IMR-90 (cell line): ENCODE measurements around the gene RDH11. TPM values are rescaled to one million over a fixed set of nuclear protein-coding genes. Genes with fewer than 3 reads are reported as not detected.

Experiments
- ATAC-seq: fragments of 200-7000 bp; cut with Tn5 transposase; 2 replicates; pipeline ENCODE4 v1.9.1; 2020; ENCODE audit warnings: low read depth, mild to moderate bottlenecking, moderate library complexity
- BruUV-seq: library from RNA; stranded (reverse); fragments of 400-500 nt; replicated peaks from 2 replicates; lab custom pipeline; 2021; lab: Mats Ljungman, UMichigan
- CTCF ChIA-PET: fragments of 300-600 bp; formaldehyde crosslinking; extraction: SDS; loops from one replicate; lab custom pipeline; 2021; ENCODE audit warnings: antibody characterized with exemption; lab: Yijun Ruan, JAX
- POLR2A ChIA-PET: fragments of 300-600 bp; sonication (Branson Sonifier 250); formaldehyde crosslinking; loops from one replicate; lab custom pipeline; 2022; ENCODE audit warnings: antibody characterized with exemption; ENCODE audit not compliant: unreplicated experiment; lab: Charles Lee
- DNase-seq: peaks from one replicate; pipeline ENCODE4 v3.0.0; 2013
- H2AFZ ChIP-seq: replicated peaks from 2 replicates; pipeline ENCODE3; 2013; ENCODE audit warnings: low read length, mild to moderate bottlenecking; ENCODE audit not compliant: poor library complexity
- H2AK5ac ChIP-seq: 2 replicates; pipeline ENCODE4 v1.6.1; 2013; ENCODE audit warnings: low read depth, low read length, inconsistent platforms
- H2AK9ac ChIP-seq: replicated peaks from 2 replicates; pipeline ENCODE3; 2013; ENCODE audit warnings: mild to moderate bottlenecking, low read depth, low read length, moderate library complexity; ENCODE audit not compliant: poor library complexity
- H2BK120ac ChIP-seq: 2 replicates; pipeline ENCODE4 v1.6.1; 2013; ENCODE audit warnings: low read depth, low read length, inconsistent platforms
- H2BK15ac ChIP-seq: 3 replicates; pipeline ENCODE4 v1.6.1; 2013; ENCODE audit warnings: low read depth, low read length, inconsistent platforms
- H2BK20ac ChIP-seq: 2 replicates; pipeline ENCODE4 v1.6.1; 2013; ENCODE audit warnings: low read depth, mild to moderate bottlenecking, inconsistent platforms, low read length, moderate library complexity
- H2BK5ac ChIP-seq: 2 replicates; pipeline ENCODE4 v1.6.1; 2013; ENCODE audit warnings: mild to moderate bottlenecking, low read depth, low read length, inconsistent platforms; ENCODE audit not compliant: poor library complexity, severe bottlenecking
- H3K14ac ChIP-seq: replicated peaks from 2 replicates; pipeline ENCODE4 v1.6.1; 2013; ENCODE audit warnings: low read depth, low read length, inconsistent platforms
- H3K18ac ChIP-seq: 2 replicates; pipeline ENCODE4 v1.6.1; 2013; ENCODE audit warnings: low read depth, low read length, control low read depth
- H3K23ac ChIP-seq: 2 replicates; pipeline ENCODE4 v1.6.1; 2013; ENCODE audit warnings: low read depth, low read length, inconsistent platforms
- H3K27ac ChIP-seq: 2 replicates; pipeline ENCODE4 v1.5.1; 2013; ENCODE audit warnings: mild to moderate bottlenecking, control low read depth, low read length; ENCODE audit not compliant: insufficient read depth
- H3K27me3 ChIP-seq: 2 replicates; pipeline ENCODE4 v1.6.1; 2013; ENCODE audit warnings: low read length; ENCODE audit not compliant: control insufficient read depth, insufficient read depth
- H3K36me3 ChIP-seq: 2 replicates; pipeline ENCODE4 v1.6.1; 2013; ENCODE audit warnings: low read length, mixed read lengths; ENCODE audit not compliant: control insufficient read depth, insufficient read depth
- H3K4ac ChIP-seq: 2 replicates; pipeline ENCODE4 v1.6.1; 2013; ENCODE audit warnings: low read depth, low read length, inconsistent platforms
- H3K4me1 ChIP-seq: 2 replicates; pipeline ENCODE4 v1.6.1; 2013; ENCODE audit warnings: low read length, mixed read lengths; ENCODE audit not compliant: control insufficient read depth, insufficient read depth
- H3K4me2 ChIP-seq: 2 replicates; pipeline ENCODE4 v1.6.1; 2013; ENCODE audit warnings: low read depth, mild to moderate bottlenecking, control low read depth, low read length, moderate library complexity
- H3K4me3 ChIP-seq: 2 replicates; pipeline ENCODE4 v1.5.1; 2013; ENCODE audit warnings: low read depth, mild to moderate bottlenecking, control low read depth, low read length, moderate library complexity; ENCODE audit not compliant: insufficient read depth
- H3K56ac ChIP-seq: 2 replicates; pipeline ENCODE4 v1.6.1; 2013; ENCODE audit warnings: low read length, inconsistent platforms; ENCODE audit not compliant: insufficient read depth; ENCODE audit errors: extremely low read depth
- H3K79me1 ChIP-seq, 2 experiments: 2 replicates each; pipeline ENCODE4 v1.6.1; 2013; ENCODE audit warnings: low read length in 2 of 2, inconsistent platforms in 1 of 2, low read depth in 1 of 2
- H3K9ac ChIP-seq: 2 replicates; pipeline ENCODE4 v1.6.1; 2013; ENCODE audit warnings: low read depth, low read length, control low read depth
- H3K9me1 ChIP-seq: 2 replicates; pipeline ENCODE4 v1.6.1; 2013; ENCODE audit warnings: low read length, inconsistent platforms; ENCODE audit not compliant: insufficient read depth
- H3K9me3 ChIP-seq: 2 replicates; pipeline ENCODE4 v1.6.1; 2013; ENCODE audit warnings: low read length; ENCODE audit not compliant: control insufficient read depth, insufficient read depth
- H4K20me1 ChIP-seq: 2 replicates; pipeline ENCODE4 v1.6.1; 2013; ENCODE audit warnings: low read length, inconsistent platforms; ENCODE audit not compliant: insufficient read depth
- H4K5ac ChIP-seq: 2 replicates; pipeline ENCODE4 v1.6.1; 2013; ENCODE audit warnings: mild to moderate bottlenecking, low read depth, low read length, control low read depth
- H4K8ac ChIP-seq, 2 experiments: 2 replicates each; pipeline ENCODE4 v1.6.1; 2013; ENCODE audit warnings: low read depth in 2 of 2, low read length in 2 of 2, control low read depth in 1 of 2, inconsistent platforms in 1 of 2
- H4K91ac ChIP-seq: 2 replicates; pipeline ENCODE4 v1.6.1; 2013; ENCODE audit warnings: low read depth, low read length, inconsistent platforms; ENCODE audit not compliant: insufficient read depth
- MAFK ChIP-seq: IDR thresholded peaks from 2 replicates; pipeline ENCODE4 v1.6.1; 2012; ENCODE audit warnings: low read depth, low read length, improper control_type of control experiment
- RAD21 ChIP-seq: IDR thresholded peaks from 2 replicates; pipeline ENCODE4 v1.6.1; 2012; ENCODE audit warnings: low read length, improper control_type of control experiment
- WGBS, 2 experiments: methylation state at CpG; one replicate each; pipeline versions ENCODE4 v1.1.5 to v1.1.7; 2013; ENCODE audit warnings: missing lambda C conversion rate in 2 of 2; ENCODE audit not compliant: insufficient read length in 1 of 2; ENCODE audit errors: extremely low coverage in 2 of 2; 5-methylcytosine and 5-hydroxymethylcytosine counted together
- dilution Hi-C: fragments of 300-500 bp; cut with HindIII; formaldehyde crosslinking; loops from one replicate; pipeline ENCODE4 v1.14.3; 2018; ENCODE audit warnings: low sequenced_read_pairs; ENCODE audit not compliant: unreplicated experiment
- in situ Hi-C: fragments of 300-500 bp; cut with MboI; formaldehyde crosslinking; loops from 3 replicates; pipeline ENCODE4 v1.14.3; 2019; ENCODE audit warnings: low sequenced_read_pairs, inconsistent platforms, mixed read lengths
- intact Hi-C: fragments of 100-400 bp; cut with micrococcal nuclease; formaldehyde crosslinking; loops from 2 replicates; pipeline ENCODE4 v1.10.0; 2022
- polyA plus RNA-seq, 3 experiments: library from polyadenylated mRNA; depleted of rRNA; stranded (reverse); fragments of >200 nt; gene quantifications; 2 replicates each; pipeline ENCODE4 v1.2.3, GENCODE V29; 2012; ENCODE audit warnings: low replicate concordance in 1 of 3
- total RNA-seq: library from RNA; depleted of rRNA; stranded (reverse); fragments of >200 nt; gene quantifications from 2 replicates; pipeline ENCODE4 v1.2.3, GENCODE V29; 2012

Gene RDH11
- total and polyA plus RNA-seq, 2 of the 4 experiments (the other 2 are of a cell fraction), result 77.3 to 149 TPM

GRCh38 chr14:67721875-67722274, 26.3 kb upstream of the RDH11 start:
- Histone ChIP-seq H3K18ac (no peak overlapping the region), H3K36me3 (no peaks in the 10 kb centered on the region), H4K5ac (no peak overlapping the region), H3K27ac (no peak overlapping the region), H3K9ac (no peak overlapping the region), H2BK15ac (no peak overlapping the region), H4K91ac (no peak overlapping the region), H3K9me1 (no peaks in the 10 kb centered on the region), H3K27me3 (peaks cover 44% of the 10 kb centered on the region), H2BK5ac (no peak overlapping the region), H3K23ac (no peak overlapping the region), H3K14ac (no peak overlapping the region), H3K4ac (no peak overlapping the region), H3K79me1 (no peaks in the 10 kb centered on the region), H4K20me1 (no peaks in the 10 kb centered on the region), H2BK20ac (no peak overlapping the region), H3K4me3 (no peak overlapping the region), H4K8ac (no peak overlapping the region), H3K56ac (no peak overlapping the region), H3K4me1 (no peaks in the 10 kb centered on the region), H2AK9ac (no peak overlapping the region), H3K4me2 (no peak overlapping the region), H2BK120ac (no peak overlapping the region), H2AK5ac (no peak overlapping the region), H3K9me3 (0 out of 2 replicates have a peak, but pooled peaks cover 4% of the 10 kb centered on the region), H2AFZ (no peak overlapping the region)
- no CpG with 5 or more reads among the region's 5 CpGs for WGBS, 2 experiments
- DNase-seq (no peak), ATAC-seq (no peak)
- CTCF ChIA-PET, result interaction anchor here (1.3 kb wide), 1 partner anchor 17 kb away, joined by 4 read pairs; no protein-coding TSS in a partner anchor
- BruUV-seq, result no TSS peak
- TF ChIP-seq RAD21 (no peak), MAFK (peak; percentile 87)
- dilution Hi-C loops (no loop called here), intact Hi-C loops (no loop called here), in situ Hi-C loops (loop anchor here (25.0 kb wide), 1 partner anchor 285 kb away; no protein-coding TSS in a partner anchor)
- POLR2A ChIA-PET, result no interaction called here
